Kidney epithelial cell (primary cell): ENCODE results near the gene PEF1. TPM values are rescaled to one million over a fixed set of nuclear protein-coding genes. Genes with fewer than 3 reads are reported as not detected.

ENCODE experiments used
- DNase-seq: peaks from one replicate; pipeline ENCODE4 v3.0.0-alpha.2; 2010; ENCODE audit warnings: low read depth
- H3K27me3 ChIP-seq: 2 replicates; pipeline ENCODE4 v1.6.0; 2011; ENCODE audit warnings: low read length; ENCODE audit not compliant: control insufficient read depth, insufficient read depth
- H3K36me3 ChIP-seq: 2 replicates; pipeline ENCODE4 v1.5.1; 2011; ENCODE audit warnings: low read length; ENCODE audit not compliant: control insufficient read depth, insufficient read depth
- H3K4me3 ChIP-seq: 2 replicates; pipeline ENCODE4 v1.5.1; 2011; ENCODE audit warnings: low read depth, mild to moderate bottlenecking, control low read depth, low read length
- CTCF ChIP-seq: IDR thresholded peaks from 2 replicates; pipeline ENCODE4 v1.5.1; 2011; ENCODE audit warnings: mild to moderate bottlenecking, moderate library complexity, low read length, control low read depth, inconsistent platforms; ENCODE audit not compliant: insufficient read depth, poor library complexity, severe bottlenecking
- total RNA-seq: library from RNA; depleted of rRNA; stranded (reverse); fragments of >200 nt; gene quantifications from 2 replicates; pipeline ENCODE4 v1.2.3, GENCODE V29; 2015

Gene PEF1
- total RNA-seq, 1 donor from 2014 or later = 86.8 TPM

- no peak for DNase-seq
- no peak for TF ChIP-seq CTCF
- H3K4me3 ChIP-seq = no peak overlapping the region
- no peaks in the 10 kb centered on the region for H3K36me3 ChIP-seq
- H3K27me3 ChIP-seq = peaks cover 21% of the 10 kb centered on the region
Observed at GRCh38 chr1:31621847-31622730, 22.6 kb downstream of the PEF1 start.

DNA sequence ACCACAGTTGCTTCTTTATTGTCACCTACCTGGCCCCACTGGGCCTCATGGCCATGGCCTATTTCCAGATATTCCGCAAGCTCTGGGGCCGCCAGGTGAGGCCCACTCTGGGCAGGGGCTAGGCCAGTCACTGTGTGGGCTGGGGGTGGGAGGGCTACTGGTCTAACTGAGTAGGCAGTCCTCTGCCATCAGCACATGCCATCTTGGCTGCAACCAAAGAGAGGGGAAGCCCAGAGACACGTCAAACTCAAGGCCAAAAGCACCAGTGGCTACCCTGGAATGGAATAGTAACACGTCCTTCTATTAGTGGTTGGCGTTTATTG lies 23.2 kb downstream of the PEF1 start:
- no peak for TF ChIP-seq CTCF
- DNase-seq = no peak
- H3K27me3 ChIP-seq = peaks cover 25% of the 10 kb centered on the region
- H3K36me3 ChIP-seq = no peaks in the 10 kb centered on the region
- H3K4me3 ChIP-seq = no peak overlapping the region

DNA sequence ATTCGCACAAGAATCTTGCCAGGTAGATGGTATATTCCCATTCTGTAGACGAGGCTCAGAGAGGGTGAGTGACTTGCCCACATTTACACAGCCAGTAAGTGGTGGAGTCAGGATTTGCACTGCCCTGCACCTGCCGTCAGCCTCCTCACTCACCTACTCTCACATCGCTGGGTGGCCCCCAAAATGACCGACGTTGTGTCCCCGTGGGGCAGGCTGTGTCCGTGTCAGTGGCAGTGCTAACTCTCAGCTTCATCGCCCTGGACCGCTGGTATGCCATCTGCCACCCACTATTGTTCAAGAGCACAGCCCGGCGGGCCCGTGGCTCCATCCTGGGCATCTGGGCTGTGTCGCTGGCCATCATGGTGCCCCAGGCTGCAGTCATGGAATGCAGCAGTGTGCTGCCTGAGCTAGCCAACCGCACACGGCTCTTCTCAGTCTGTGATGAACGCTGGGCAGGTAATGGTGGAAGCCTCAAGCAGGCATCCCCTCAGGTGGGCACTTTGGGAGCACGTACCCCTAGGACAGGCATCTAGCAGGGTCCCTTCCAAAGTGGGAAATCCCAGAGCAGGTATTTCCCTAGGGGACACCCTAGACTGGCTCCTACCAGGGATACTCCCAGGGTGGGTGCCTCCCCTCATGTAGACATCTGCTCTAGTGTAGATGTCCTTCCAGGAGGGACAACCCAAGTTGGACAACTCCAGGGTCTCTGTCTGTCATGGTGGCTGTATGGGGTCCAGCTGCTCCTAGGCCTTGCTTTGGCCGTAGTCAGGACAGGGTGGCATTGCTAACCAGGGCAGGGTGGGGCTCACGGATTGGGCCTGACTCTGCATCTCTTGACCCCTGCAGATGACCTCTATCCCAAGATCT lies 23.8 kb downstream of the PEF1 start:
- TF ChIP-seq CTCF = no peak
- no peak overlapping the region for H3K4me3 ChIP-seq
- H3K36me3 ChIP-seq = no peaks in the 10 kb centered on the region
- no peak for DNase-seq
- peaks cover 28% of the 10 kb centered on the region for H3K27me3 ChIP-seq

DNA sequence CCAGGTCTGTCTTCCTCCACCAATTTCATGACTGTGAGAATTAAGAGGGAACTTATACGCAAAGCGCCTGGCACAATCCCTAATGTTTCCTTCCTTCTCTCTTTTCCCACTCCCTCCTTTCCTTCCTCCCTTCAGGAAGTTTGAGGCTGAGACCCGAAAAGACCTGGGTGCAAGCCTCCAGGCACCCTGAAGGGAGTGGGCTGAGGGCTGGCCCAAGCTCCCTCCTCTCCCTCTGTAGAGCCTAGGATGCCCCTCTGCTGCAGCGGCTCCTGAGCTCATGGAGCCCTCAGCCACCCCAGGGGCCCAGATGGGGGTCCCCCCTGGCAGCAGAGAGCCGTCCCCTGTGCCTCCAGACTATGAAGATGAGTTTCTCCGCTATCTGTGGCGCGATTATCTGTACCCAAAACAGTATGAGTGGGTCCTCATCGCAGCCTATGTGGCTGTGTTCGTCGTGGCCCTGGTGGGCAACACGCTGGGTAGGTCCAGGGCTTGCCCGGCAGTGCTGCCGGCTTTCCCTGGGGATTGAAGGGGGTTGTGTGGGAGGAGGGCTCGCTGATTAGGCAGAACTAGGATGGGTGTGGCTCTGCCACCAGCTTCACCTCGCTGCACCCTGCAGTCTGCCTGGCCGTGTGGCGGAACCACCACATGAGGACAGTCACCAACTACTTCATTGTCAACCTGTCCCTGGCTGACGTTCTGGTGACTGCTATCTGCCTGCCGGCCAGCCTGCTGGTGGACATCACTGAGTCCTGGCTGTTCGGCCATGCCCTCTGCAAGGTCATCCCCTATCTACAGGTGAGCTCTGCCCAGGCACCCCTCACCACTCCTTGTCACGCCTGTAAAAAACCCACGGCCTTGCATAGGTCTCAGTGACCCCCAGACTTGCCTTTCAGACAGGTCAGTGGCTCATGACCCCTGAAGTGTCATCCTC lies 25.5 kb downstream of the PEF1 start:
- no peak overlapping the region for H3K4me3 ChIP-seq
- no peak for DNase-seq
- no peak for TF ChIP-seq CTCF
- H3K27me3 ChIP-seq = peaks cover 28% of the 10 kb centered on the region
- H3K36me3 ChIP-seq = no peaks in the 10 kb centered on the region

- peak overlapping the region; percentile 46 for H3K4me3 ChIP-seq
- no peaks in the 10 kb centered on the region for H3K36me3 ChIP-seq
- DNase-seq = no peak
- H3K27me3 ChIP-seq = peaks cover 28% of the 10 kb centered on the region
- peak; percentile 96 for TF ChIP-seq CTCF
Observed at GRCh38 chr1:31617916-31618746, 26.5 kb downstream of the PEF1 start.
